ENCODE measurements around the gene SLC9A3. TPM values are rescaled to one million over a fixed set of nuclear protein-coding genes. Genes with fewer than 3 reads are reported as not detected.
A peak's percentile ranks its signal among the peaks of the same experiment; 100 is the strongest.

The SLC9A3 gene
- total RNA-seq, 2 experiments from 2014 or later = 1.7 to 1.8 TPM

DNA sequence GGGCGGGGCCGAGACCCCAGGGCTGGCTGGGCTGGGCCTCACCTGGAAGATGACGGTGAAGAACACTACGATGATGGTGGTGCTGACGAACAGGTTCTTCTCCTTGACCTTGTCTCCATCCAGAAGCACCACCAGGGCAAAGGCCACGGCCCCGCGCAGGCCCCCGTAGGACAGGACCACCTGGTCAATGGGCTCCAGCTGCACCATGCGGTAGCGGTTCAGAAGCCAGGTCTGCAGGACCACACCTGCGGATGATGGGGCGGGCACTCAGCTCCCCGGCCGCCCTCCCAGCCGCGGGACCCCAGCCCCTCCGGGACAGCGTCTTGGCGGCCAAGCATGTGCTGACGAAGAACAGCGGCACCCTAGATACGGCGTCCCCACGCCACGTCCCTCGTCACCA, 41.7 kb downstream of the SLC9A3 start:
- POLR2A ChIA-PET = no interaction called here
- CTCF ChIA-PET = no interaction called here
- DNase-seq = no peak
- H3K4me3 Mint-ChIP-seq = no peak overlapping the region
- intact Hi-C loops (cut with micrococcal nuclease) = no loop called here
- no peaks in the 10 kb centered on the region for H3K9me3 Mint-ChIP-seq
- H3K27me3 Mint-ChIP-seq = peaks cover 9% of the 10 kb centered on the region
- H3K27ac Mint-ChIP-seq = no peak overlapping the region
- H3K36me3 Mint-ChIP-seq = no peaks in the 10 kb centered on the region
- peaks cover 7% of the 10 kb centered on the region for H3K4me1 Mint-ChIP-seq (ENCODE audit: low read depth)

DNA sequence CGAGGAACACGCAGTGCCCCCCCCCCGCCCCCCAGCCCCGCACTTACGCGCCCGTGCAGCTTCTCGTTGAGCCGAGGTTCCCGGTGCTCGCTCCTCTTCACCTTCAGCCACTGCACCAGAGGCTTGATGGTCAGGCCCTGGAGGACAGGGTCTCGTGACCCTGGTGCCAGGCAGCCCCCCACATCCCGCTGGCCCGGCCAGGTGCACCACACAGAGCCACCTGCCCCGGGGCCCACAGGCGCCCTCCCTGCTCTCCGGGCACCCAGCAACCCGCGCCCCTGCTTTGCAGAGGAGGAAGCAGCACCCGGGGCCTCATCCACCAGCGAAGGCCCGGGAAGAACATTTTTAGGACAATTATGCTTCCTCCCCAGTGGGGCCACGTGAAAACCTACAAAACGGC, 42.2 kb downstream of the SLC9A3 start:
- POLR2A ChIA-PET = no interaction called here
- H3K4me3 Mint-ChIP-seq = no peak overlapping the region
- no peak for DNase-seq

DNA sequence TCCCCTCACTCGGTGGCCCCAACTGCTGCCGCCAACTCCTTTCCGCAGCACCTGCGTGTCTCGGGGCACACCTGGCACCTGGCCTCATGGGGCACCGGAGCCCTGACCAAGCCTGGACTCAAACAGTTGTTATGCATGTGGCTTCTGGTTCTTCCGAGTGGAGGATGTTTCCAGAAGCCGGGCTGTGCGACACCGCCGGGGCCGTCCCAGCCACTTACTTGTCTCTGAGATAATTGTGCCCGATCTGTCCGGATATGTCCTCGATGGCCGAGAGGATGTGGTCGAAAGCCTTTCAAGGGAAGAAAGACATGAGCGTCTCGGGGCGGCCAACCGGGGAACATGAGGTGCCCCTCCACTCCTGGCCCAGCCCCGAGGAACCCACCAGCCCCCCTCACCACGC, 42.9 kb downstream of the SLC9A3 start:
- Mint-ChIP-seq H3K9me3 (no peaks in the 10 kb centered on the region), H3K27ac (no peak overlapping the region), H3K36me3 (no peaks in the 10 kb centered on the region), H3K4me1 (ENCODE audit: low read depth) (peaks cover 4% of the 10 kb centered on the region), H3K4me3 (no peak overlapping the region), H3K27me3 (peaks cover 7% of the 10 kb centered on the region)
- ChIA-PET POLR2A (no interaction called here), CTCF (no interaction called here)
- intact Hi-C loops (cut with micrococcal nuclease) = no loop called here
- no peak for DNase-seq

More for the DNA sequence above, 42.2 kb downstream of the SLC9A3 start:
- no peaks in the 10 kb centered on the region for H3K9me3 Mint-ChIP-seq
- intact Hi-C loops (cut with micrococcal nuclease) = no loop called here
- no peak overlapping the region for H3K27ac Mint-ChIP-seq
- CTCF ChIA-PET = no interaction called here
- H3K27me3 Mint-ChIP-seq = peaks cover 9% of the 10 kb centered on the region
- H3K36me3 Mint-ChIP-seq = no peaks in the 10 kb centered on the region
- H3K4me1 Mint-ChIP-seq (ENCODE audit: low read depth) = peaks cover 7% of the 10 kb centered on the region

DNA sequence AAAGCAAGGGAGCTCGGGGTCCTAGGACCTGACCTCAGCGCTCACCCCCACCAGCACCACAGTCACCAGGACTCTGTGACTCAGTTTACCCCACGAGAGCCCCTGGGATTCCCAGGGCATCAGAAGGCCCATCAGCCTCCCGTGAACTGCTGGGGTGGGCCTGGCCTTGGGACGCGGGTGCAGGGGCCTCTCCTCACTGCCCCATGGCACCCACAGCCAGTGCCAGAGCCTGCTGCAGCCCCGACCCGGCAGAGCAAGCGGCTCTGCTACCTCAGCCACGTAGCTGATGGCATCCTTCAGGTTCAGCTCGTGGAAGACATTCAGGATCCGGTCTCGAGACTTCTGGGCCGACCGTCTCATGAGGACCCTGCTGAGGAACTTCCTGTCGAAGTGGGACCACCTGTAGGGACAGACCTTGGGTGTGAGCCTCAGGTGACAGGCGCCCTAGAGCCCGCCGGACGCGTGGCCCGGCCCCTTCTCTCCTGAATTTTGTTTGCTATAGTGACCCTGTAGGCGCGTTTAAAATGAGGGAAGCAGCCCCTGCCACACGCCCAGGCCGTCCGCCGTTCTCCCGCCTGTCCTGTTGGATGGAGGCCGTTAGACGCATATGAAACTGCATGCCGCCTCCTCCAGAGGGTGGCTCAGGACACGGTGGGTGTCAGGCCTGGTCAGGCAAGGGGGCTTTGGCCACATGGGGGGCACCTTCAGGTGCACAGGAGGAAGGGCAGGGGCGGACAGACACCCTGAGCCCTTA, 44.5 kb downstream of the SLC9A3 start:
- Mint-ChIP-seq H3K4me1 (ENCODE audit: low read depth) (peaks cover 2% of the 10 kb centered on the region), H3K4me3 (no peak overlapping the region), H3K27me3 (peaks cover 6% of the 10 kb centered on the region), H3K36me3 (no peaks in the 10 kb centered on the region), H3K27ac (no peak overlapping the region), H3K9me3 (no peaks in the 10 kb centered on the region)
- intact Hi-C loops (cut with micrococcal nuclease) = no loop called here
- ChIA-PET POLR2A (no interaction called here), CTCF (no interaction called here)
- no peak for DNase-seq

DNA sequence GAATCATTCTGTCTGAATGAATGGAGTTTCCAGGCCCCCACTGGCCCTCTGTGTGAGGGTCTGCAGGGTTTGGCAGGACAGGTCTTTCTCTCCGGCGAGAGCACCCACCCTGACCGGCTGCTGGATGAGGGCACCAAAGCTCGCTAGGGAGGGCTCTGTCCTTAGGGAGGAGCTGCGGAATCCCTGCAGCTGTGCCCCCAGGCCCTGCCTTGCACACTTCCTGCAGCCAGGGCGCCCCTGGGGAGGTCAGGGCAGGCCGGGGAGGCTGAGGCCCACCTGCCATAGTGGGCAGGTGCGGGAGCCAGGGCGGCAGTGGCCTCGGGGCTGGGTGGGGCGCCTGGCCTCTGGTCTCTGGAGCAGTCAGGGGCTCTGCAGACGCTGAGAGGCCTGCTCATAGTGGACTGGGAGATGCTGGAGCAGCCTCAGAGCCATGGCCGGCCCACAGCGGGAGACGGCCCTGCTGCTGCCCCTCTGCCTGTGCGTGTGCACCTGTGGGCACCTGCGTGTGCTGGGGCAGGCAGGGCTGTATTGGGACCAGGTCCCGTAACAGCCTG, 45.2 kb downstream of the SLC9A3 start:
- peaks cover 2% of the 10 kb centered on the region for H3K4me1 Mint-ChIP-seq (ENCODE audit: low read depth)
- no peak for DNase-seq
- POLR2A ChIA-PET = no interaction called here
- peaks cover 5% of the 10 kb centered on the region for H3K27me3 Mint-ChIP-seq
- CTCF ChIA-PET = no interaction called here
- intact Hi-C loops (cut with micrococcal nuclease) = no loop called here
- H3K36me3 Mint-ChIP-seq = no peaks in the 10 kb centered on the region
- no peaks in the 10 kb centered on the region for H3K9me3 Mint-ChIP-seq
- no peak overlapping the region for H3K27ac Mint-ChIP-seq
- H3K4me3 Mint-ChIP-seq = no peak overlapping the region

DNA sequence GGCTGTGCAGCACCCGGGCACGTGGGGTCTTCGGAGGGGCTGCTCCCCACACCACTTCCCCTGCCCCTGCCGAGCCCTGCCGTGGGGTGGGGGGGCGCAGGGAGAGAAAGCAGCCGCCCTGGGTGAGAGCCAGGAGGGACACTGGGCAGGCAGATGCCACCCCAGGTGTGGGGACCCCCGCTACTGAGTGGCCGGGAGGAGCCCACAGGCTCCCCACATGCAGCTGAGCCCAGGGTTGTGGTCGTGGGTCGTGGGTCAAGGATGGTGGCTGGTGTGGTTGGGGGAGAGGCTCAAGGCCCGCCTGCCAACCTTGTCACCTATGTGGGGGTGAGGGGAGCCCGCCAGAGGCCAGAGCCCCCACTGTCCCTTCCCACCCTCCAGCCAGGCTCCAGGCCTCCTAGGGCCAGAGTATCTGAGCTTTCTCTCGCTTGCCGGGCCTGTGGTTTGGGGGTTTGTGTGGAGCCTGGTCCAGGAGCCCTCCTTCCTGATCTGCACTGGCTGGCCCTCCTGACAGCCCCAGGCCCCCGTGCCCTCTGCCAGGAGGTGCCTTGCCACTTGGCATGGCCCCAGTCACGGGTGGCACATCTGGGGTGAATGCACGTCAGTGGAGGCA, 45.8 kb downstream of the SLC9A3 start:
- ChIA-PET POLR2A (no interaction called here), CTCF (no interaction called here)
- DNase-seq = no peak
- no peaks in the 10 kb centered on the region for H3K9me3 Mint-ChIP-seq
- H3K27me3 Mint-ChIP-seq = peaks cover 5% of the 10 kb centered on the region
- H3K36me3 Mint-ChIP-seq = no peaks in the 10 kb centered on the region
- intact Hi-C loops (cut with micrococcal nuclease) = no loop called here
- H3K27ac Mint-ChIP-seq = no peak overlapping the region
- peaks cover 4% of the 10 kb centered on the region for H3K4me1 Mint-ChIP-seq (ENCODE audit: low read depth)
- no peak overlapping the region for H3K4me3 Mint-ChIP-seq

DNA sequence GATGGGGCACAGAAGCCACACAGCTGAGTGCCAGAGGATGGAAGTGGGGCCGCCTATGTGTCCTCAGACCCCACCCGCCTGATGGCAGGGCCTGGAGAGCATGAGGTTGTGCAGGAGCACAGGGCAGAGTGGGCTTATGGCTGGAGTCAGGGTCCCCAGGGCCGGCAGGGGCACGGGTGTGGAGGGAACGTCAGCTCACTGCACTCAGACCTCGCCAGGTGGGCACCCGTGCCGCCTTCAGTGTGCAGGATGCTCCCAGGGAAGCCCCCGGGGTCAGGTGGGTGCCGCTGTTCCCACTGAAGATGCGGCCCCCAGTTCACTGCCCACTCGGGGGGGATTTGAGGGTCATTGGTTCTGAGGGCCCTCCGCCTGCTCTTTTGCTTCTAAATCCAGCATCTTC, 46.4 kb downstream of the SLC9A3 start:
- H3K27me3 Mint-ChIP-seq = peaks cover 5% of the 10 kb centered on the region
- no peaks in the 10 kb centered on the region for H3K9me3 Mint-ChIP-seq
- no peak overlapping the region for H3K27ac Mint-ChIP-seq
- ChIA-PET POLR2A (no interaction called here), CTCF (no interaction called here)
- no peak overlapping the region for H3K4me3 Mint-ChIP-seq
- intact Hi-C loops (cut with micrococcal nuclease) = no loop called here
- peaks cover 4% of the 10 kb centered on the region for H3K4me1 Mint-ChIP-seq (ENCODE audit: low read depth)
- no peak for DNase-seq
- no peaks in the 10 kb centered on the region for H3K36me3 Mint-ChIP-seq

DNA sequence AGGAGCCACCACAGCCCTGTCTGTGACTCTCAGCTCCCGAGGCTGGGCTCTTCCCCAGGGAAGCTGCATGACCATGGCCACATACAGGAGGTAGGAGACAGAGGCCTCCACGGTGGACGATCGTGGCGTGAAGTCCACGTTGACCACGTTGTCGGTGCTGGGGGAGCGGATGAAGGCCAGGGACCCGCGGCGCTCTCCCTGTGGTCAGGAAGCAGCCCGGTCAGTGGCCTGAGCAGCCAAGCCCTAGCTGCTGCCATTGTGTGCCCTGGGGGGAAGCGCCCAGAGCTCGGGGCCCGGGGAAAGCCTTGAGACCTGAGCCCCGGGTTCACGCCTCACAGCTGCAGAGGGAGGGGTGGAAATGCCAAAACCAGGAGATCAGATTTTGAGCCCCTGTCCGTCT, 47.0 kb downstream of the SLC9A3 start:
- H3K36me3 Mint-ChIP-seq = no peaks in the 10 kb centered on the region

DNA sequence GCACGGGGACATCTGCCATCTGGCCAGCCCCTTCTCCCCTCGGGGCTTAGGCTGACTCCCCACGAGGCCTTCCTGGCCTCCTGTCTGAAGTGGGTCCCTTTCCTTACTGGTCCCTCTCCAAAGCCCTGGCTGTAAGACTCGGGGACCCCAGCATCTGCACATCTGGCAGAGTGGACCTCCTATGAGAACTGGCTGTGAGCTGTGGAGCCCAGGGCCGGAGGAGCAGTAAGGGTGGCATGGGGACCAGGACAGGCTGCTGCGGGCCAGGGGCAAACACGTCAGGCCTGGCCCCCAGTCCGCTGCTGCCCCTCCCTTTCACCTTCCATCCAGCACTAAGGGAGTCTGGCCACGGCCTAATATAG, 47.5 kb downstream of the SLC9A3 start:
- no peak overlapping the region for H3K4me3 Mint-ChIP-seq
- no peak for DNase-seq
- CTCF ChIA-PET = no interaction called here
- H3K9me3 Mint-ChIP-seq = no peaks in the 10 kb centered on the region
- H3K4me1 Mint-ChIP-seq (ENCODE audit: low read depth) = peaks cover 7% of the 10 kb centered on the region
- H3K27ac Mint-ChIP-seq = no peak overlapping the region
- intact Hi-C loops (cut with micrococcal nuclease) = no loop called here
- H3K27me3 Mint-ChIP-seq = peaks cover 5% of the 10 kb centered on the region
- POLR2A ChIA-PET = no interaction called here
- peaks cover 3% of the 10 kb centered on the region for H3K36me3 Mint-ChIP-seq

More for the DNA sequence above, 47.0 kb downstream of the SLC9A3 start:
- no peaks in the 10 kb centered on the region for H3K9me3 Mint-ChIP-seq
- H3K27me3 Mint-ChIP-seq = peaks cover 5% of the 10 kb centered on the region
- H3K4me1 Mint-ChIP-seq (ENCODE audit: low read depth) = peaks cover 4% of the 10 kb centered on the region
- ChIA-PET CTCF (no interaction called here), POLR2A (no interaction called here)
- H3K27ac Mint-ChIP-seq = no peak overlapping the region
- no peak for DNase-seq
- intact Hi-C loops (cut with micrococcal nuclease) = no loop called here
- H3K4me3 Mint-ChIP-seq = no peak overlapping the region

DNA sequence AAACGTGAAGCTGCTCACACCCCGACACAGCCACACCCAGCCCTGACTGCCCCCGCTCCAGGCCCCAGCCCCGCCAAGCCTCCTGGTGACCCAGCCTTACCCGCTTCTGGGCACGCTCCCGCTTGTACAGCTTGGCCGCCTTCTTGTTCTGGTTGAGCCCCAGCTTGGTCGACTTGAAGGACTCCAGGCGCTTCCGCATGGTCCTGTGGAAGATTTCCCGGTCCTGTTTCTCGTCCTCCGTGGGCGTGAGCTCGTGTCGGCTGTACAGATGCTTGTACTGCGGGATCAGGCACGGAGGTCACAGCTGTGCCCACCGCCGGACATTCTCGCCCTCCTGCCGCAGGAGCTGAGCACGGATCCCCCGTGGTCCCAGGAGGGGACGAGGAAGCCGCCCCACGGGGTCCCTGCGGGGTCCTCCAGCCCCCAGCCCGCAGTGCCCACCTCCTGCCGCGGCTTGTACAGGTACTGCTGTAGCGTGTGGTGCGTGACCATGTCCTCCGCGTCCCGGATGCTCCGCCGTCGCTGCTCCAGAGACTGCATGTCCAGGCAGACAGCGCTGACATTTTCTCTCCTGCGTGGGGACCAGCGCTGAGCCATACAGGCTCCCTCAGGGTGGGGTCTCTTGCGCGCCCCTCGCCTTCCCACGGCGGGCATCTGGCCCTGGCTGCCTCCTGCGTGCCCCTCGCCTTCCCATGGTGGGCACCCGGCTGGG, 48.0 kb downstream of the SLC9A3 start:
- Mint-ChIP-seq H3K36me3 (peaks cover 5% of the 10 kb centered on the region), H3K4me1 (ENCODE audit: low read depth) (peaks cover 12% of the 10 kb centered on the region), H3K27me3 (peaks cover 2% of the 10 kb centered on the region), H3K27ac (no peak overlapping the region), H3K4me3 (no peak overlapping the region), H3K9me3 (no peaks in the 10 kb centered on the region)
- intact Hi-C loops (cut with micrococcal nuclease) = no loop called here
- CTCF ChIA-PET = interaction anchor here (0.8 kb wide), 1 partner anchor 70 kb away, joined by 3 read pairs; no protein-coding TSS in a partner anchor
- no peak for DNase-seq
- POLR2A ChIA-PET = no interaction called here

DNA sequence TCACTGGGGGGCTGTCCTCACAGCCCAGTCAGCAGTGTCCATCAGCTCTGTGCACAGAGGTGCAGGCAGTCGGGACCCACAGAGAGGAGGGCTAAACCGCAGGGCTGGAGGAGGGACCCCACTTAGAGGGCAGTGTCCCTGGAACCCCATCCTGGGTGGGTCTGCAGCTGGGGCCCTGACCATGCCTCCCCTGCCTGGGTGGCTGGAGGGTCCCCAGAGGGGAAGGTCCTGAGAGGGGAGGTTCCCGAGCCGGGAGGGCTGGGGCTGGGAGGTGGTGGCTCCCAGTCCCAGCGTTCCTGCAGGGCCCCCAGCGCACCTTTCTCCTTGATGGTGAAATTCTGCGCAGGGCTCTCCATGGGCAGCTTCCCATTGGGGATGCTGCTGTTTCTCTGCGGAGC, 48.5 kb downstream of the SLC9A3 start:
- no peak overlapping the region for H3K27ac Mint-ChIP-seq
- no peak for DNase-seq
- POLR2A ChIA-PET = no interaction called here
- peaks cover 2% of the 10 kb centered on the region for H3K27me3 Mint-ChIP-seq
- no peaks in the 10 kb centered on the region for H3K9me3 Mint-ChIP-seq
- H3K36me3 Mint-ChIP-seq = peaks cover 7% of the 10 kb centered on the region
- intact Hi-C loops (cut with micrococcal nuclease) = no loop called here
- H3K4me1 Mint-ChIP-seq (ENCODE audit: low read depth) = peaks cover 18% of the 10 kb centered on the region
- peak overlapping the region; percentile 34 for H3K4me3 Mint-ChIP-seq
- CTCF ChIA-PET = interaction anchor here (0.8 kb wide), 1 partner anchor 69 kb away, joined by 3 read pairs; no protein-coding TSS in a partner anchor

DNA sequence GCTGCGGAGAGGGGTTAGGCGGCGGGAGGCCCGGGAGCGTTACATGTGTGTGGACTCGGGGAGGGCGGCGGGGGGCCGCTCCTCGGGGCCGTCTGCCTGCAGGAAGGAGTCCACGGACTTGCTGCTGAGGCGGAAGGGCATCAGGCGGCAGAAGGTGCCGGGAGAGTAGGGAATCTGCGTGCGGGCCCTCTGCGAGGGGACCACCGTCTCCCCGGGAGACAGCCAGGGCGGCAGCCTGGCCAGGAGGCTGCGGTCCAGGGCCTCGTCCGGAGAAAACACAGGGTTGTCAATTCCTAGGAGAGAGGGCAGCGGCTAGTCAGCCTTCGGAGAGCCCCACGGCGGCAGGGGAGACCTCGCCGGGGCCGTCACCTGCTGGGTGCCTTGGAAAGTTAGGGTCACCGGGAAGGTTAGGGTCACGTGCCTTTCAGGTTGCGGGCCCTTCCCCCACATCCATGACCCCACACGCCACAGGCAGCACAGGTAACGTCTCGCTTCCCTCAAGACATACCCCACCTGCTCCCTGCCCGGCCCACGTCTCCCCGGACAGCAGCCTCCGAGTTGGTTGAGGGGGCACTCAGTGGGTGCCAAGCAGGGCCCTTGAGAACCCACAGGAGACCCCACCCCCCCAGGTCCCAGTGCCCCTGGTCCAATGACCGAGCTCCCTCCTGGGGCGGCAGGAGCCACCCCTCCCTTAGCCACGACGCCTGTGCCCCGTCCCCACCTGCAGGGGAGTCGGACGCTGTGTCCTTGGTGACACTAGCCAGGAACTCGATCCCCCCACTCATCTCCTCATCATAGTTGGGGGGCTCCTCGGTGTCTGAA, 49.2 kb downstream of the SLC9A3 start:
- CTCF ChIA-PET = interaction anchor here (1.3 kb wide), 1 partner anchor 27 kb away, joined by 4 read pairs; no protein-coding TSS in a partner anchor
- H3K27me3 Mint-ChIP-seq = peaks cover 2% of the 10 kb centered on the region
- intact Hi-C loops (cut with micrococcal nuclease) = no loop called here
- H3K27ac Mint-ChIP-seq = no peak overlapping the region
- POLR2A ChIA-PET = no interaction called here
- DNase-seq = peak; percentile 25
- H3K4me3 Mint-ChIP-seq = peak overlapping the region; percentile 67
- H3K9me3 Mint-ChIP-seq = no peaks in the 10 kb centered on the region
- peaks cover 10% of the 10 kb centered on the region for H3K36me3 Mint-ChIP-seq
- peaks cover 23% of the 10 kb centered on the region for H3K4me1 Mint-ChIP-seq (ENCODE audit: low read depth)
